ENCODE data around the gene NWD2.
"Not testable (repeated sequence)": the region's sequence is repeated elsewhere in the genome, so short reads cannot be mapped to it uniquely, and the experiment has no call there.

The NWD2 gene

DNA sequence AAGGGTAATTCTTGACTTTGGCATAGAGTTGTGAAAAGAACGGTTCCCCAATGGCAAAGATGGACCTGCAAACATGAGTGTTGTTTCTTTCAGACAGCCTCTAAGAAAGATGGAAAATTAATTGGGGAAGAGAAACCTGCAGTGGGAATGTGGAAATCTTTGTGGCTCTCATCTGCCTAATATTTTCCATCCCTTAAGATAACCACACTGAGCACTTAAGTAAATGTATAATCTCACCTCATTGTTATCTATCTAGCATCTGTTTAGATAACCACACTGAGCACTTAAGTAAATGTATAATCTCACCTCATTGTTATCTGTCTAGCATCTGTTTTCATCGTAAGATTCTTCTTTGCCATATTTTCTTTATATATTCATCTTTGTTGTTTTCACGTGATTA is 149.3 kb downstream of the NWD2 start:
- no peak for DNase-seq (ENCODE audit: low spot score)
- TF ChIP-seq, protein P1, sequence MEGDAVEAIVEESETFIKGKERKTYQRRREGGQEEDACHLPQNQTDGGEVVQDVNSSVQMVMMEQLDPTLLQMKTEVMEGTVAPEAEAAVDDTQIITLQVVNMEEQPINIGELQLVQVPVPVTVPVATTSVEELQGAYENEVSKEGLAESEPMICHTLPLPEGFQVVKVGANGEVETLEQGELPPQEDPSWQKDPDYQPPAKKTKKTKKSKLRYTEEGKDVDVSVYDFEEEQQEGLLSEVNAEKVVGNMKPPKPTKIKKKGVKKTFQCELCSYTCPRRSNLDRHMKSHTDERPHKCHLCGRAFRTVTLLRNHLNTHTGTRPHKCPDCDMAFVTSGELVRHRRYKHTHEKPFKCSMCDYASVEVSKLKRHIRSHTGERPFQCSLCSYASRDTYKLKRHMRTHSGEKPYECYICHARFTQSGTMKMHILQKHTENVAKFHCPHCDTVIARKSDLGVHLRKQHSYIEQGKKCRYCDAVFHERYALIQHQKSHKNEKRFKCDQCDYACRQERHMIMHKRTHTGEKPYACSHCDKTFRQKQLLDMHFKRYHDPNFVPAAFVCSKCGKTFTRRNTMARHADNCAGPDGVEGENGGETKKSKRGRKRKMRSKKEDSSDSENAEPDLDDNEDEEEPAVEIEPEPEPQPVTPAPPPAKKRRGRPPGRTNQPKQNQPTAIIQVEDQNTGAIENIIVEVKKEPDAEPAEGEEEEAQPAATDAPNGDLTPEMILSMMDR (IDR thresholded peaks at IDR 0.05; ENCODE audit: extremely low read depth, insufficient read depth, missing control alignments) = no peak
- in situ Hi-C loops (cut with MboI; ENCODE audit: low pct_unique_long_range_greater_than_20kb, low sequenced_read_pairs, unreplicated experiment) = no loop called here

- in situ Hi-C loops (cut with MboI; ENCODE audit: low pct_unique_long_range_greater_than_20kb, low sequenced_read_pairs, unreplicated experiment) = no loop called here
Measured at GRCh38 chr4:37397505-37397904, 153.0 kb downstream of the NWD2 start.

GRCh38 chr4:37400241-37400881 is 155.8 kb downstream of the NWD2 start:
- TF ChIP-seq, protein P1 (IDR thresholded peaks at IDR 0.05; ENCODE audit: extremely low read depth, insufficient read depth, missing control alignments) = no peak
- DNase-seq (ENCODE audit: low spot score) = peak; percentile 23
- in situ Hi-C loops (cut with MboI; ENCODE audit: low pct_unique_long_range_greater_than_20kb, low sequenced_read_pairs, unreplicated experiment) = no loop called here

More at GRCh38 chr4:37397505-37397904, 153.0 kb downstream of the NWD2 start:
- no peak for DNase-seq (ENCODE audit: low spot score)
- TF ChIP-seq, protein P1 (IDR thresholded peaks at IDR 0.05; ENCODE audit: extremely low read depth, insufficient read depth, missing control alignments) = no peak

GRCh38 chr4:37407938-37408826 is 163.6 kb downstream of the NWD2 start:
- DNase-seq (ENCODE audit: low spot score); in situ Hi-C loops (cut with MboI; ENCODE audit: low pct_unique_long_range_greater_than_20kb, low sequenced_read_pairs, unreplicated experiment): not testable (repeated sequence)

DNA sequence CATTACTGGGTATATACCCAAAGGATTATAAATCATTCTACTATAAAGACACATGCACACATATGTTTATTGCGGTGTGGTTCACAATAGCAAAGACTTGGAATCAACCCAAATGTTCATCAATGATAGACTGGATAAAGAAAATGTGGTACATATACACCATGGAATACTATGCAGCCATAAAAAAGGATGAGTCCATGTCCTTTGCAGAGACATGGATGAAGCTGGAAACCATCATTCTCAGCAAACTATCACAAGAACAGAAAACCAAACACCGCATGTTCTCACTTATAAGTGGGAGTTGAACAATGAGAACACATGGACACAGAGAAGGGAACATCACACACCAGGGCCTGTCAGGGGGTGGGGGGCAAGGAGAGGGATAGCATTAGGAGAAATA is 169.1 kb downstream of the NWD2 start:
- in situ Hi-C loops (cut with MboI; ENCODE audit: low pct_unique_long_range_greater_than_20kb, low sequenced_read_pairs, unreplicated experiment); DNase-seq (ENCODE audit: low spot score): not testable (repeated sequence)

DNA sequence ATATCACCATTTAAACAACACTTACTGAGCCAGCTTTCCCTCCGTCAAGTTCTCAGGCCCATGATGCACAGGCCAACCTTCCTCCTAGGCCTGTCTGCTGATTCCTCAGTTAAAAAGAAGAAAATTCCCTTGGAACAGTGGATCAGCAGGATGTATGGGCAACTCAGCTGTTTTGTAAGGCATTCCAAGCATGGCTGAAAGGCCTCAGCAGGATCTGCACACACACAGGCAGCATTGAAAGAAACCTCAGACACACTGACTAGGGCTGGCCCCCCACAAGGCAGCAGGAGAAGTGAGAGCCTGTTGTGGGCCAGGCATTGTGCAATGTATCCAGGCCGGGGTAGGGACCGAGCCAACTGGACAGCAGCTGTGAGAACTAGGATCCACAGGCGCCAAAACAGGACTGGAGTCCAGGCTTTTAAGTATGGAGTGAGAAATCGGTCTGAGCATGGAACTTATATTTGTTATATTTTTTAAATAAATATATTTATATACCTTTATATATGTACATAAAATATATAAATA is 171.4 kb downstream of the NWD2 start:
- DNase-seq (ENCODE audit: low spot score) = no peak
- in situ Hi-C loops (cut with MboI; ENCODE audit: low pct_unique_long_range_greater_than_20kb, low sequenced_read_pairs, unreplicated experiment) = no loop called here
- TF ChIP-seq, protein P1 (IDR thresholded peaks at IDR 0.05; ENCODE audit: extremely low read depth, insufficient read depth, missing control alignments) = no peak

- DNase-seq (ENCODE audit: low spot score) = no peak
Measured at GRCh38 chr4:37421614-37422013, 177.1 kb downstream of the NWD2 start.

More at GRCh38 chr4:37421614-37422013, 177.1 kb downstream of the NWD2 start:
- in situ Hi-C loops (cut with MboI; ENCODE audit: low pct_unique_long_range_greater_than_20kb, low sequenced_read_pairs, unreplicated experiment) = no loop called here
- TF ChIP-seq, protein P1 (IDR thresholded peaks at IDR 0.05; ENCODE audit: extremely low read depth, insufficient read depth, missing control alignments) = no peak

Measured in GM13977 (cell line).